Endothelial cell of hepatic sinusoid (primary cell): ENCODE measurements around the gene UNC79.

ENCODE experiments used
- in situ Hi-C: cut with HindIII; loops from 2 replicates; pipeline ENCODE4 v1.10.0; 2017; ENCODE audit warnings: low sequenced_read_pairs

UNC79 gene

DNA sequence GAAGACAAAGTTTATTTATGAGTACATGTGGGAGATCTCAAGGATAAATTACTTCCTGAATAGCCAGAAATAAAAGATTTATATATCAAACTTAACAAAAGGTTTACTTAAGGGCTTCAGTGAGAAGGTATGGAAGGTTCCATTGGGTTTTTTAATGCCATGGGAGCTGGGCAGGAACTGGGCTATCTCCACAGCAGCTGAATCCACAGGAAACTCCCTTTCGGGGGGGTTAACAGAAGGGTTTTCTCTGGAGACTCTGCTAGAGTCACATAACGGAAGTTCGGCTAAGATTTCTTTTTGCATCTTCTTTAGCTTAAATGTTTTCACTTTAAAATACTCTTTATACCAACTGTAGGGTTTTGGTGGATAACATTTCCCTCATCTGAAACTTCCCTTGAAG lies 113.5 kb downstream of the UNC79 start:
- in situ Hi-C loops, result no loop called here

DNA sequence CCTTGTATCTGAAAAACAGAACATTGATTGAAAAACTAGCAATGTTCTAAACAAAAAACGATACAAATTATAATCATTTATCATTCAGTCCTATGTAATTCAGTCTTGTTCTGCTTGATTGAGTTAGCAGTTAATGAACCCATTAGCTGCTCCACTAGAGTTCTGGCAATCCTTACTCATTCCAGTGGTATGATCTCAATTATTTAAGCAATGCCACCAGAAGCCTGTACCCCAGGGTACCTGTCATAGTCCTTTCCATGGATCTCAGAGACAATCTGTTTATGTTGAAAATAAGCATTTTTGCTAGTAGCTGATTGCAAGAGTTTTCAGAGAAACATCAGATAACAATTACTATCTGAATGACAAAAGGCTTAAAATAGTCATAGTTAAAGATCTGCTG lies 115.9 kb downstream of the UNC79 start:
- in situ Hi-C loops, result no loop called here

DNA sequence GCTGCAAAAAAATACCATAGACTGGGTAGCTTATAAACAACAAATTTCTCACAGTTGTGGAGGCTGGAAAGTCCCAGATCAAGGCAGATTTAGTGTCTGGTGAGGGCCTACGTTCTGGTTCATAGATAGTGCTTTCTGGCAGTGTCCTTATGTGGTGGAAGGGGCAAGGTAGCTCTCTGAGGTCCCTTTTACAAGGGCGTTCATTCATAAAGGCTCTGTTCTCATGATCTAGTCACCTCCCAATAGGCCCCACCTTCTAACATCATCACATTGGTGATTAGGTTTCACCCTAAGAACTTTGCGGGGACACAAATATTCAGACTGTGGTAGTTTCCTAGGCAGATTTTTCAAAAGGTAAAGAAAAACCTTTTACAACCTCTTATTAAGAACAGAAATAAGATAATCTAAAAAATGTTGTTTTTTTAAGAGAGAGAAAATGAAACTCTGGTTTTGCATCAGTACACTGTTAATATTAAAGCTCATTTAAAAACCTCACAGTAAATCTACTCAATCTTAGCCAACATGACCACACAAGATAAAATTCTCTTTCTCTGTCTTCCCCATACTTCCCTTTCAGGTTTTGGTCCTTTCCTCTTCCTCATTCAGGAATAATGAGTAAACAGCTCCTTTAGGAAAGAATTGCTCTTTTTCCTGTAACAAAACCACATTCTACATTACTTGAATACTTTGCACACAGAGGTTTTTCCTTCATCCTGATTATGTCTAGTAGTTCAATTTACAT lies 117.5 kb downstream of the UNC79 start:
- in situ Hi-C loops, result no loop called here

DNA sequence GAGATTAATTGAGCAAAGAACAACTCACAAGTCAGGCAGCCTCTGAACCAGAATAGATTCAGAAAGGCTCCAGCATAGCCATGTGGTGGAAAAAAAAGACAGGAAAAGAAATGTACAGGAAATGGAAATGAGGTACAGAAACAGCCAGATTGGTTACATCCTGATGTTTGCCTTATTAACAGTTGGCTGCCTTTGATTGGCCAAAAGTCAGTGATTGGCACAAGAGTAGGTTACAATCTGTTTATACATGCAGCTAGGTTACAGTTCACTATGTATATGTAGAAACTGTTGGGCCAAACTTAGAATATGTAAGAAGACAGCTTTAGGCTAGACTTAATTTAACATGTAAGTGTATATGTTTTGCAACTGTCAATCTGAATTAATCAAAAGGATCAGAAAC lies 118.9 kb downstream of the UNC79 start:
- in situ Hi-C loops, result no loop called here

DNA sequence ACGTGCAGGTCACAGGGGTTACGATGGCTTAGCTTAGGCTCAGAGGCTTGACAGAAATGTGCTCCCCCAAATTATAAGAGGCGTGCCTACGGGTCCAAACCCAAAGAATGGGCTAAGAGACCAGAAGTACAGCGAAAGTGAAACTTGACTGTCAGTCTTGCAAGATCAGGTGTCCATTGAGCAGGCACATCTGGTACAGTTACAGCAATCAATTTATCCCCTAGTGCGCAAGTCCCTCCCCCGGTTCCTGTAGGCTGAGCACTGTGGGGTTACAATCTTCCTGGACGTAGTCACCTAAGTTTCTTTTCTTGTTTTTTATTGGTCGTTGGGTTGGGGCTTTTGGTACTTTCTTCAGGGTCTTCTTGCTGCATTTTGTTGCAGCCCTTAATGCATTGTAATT lies 134.2 kb downstream of the UNC79 start:
- in situ Hi-C loops, result no loop called here

DNA sequence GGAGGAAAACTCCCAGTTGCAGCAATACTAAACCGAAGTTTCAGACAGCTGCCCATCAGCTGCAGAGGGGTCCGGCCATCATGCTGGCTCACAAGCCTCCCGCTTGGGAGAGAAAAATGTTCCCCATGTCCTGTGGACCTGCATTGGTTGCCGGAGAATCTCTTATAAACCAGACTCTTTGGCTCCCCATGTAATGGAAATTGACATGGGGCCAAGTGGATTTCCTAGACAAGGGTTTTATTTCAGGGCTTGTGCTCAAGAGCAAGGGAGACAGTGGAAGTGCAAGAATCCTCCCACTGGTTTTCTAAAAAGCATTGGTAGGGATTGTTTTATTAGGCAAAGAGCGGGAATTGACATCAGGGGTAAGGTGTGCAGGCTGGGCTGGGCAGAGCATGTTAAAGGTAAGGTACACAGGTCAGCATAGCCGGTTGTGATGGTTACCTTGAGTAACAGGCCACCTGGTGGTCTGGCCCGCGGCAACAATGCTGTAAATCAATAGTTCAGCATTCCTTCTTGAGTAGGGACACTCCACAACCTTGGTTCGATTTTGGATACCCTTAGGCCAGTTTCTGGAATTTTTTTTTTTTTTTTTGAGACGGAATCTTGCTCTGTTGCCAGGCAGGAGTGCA lies 135.4 kb downstream of the UNC79 start:
- in situ Hi-C loops, result no loop called here

DNA sequence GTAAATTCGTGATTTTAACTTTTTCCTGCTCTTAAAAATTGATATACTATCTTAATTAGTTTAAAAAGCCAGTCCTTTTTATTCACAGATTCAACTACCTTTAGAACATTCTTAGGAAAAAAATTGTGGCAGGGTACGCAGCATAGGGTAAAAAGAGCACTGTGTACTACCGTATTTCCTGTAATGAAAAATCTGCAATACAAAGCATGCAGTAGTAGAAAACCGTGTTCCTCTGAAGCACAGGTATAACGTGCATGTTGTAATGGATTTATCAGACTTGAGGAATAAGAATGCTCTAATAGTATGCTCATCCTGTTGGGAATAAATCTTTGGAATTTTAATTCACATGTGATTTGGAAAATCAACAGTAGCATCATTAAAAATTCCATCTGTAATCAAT lies 140.5 kb downstream of the UNC79 start:
- in situ Hi-C loops, result no loop called here

DNA sequence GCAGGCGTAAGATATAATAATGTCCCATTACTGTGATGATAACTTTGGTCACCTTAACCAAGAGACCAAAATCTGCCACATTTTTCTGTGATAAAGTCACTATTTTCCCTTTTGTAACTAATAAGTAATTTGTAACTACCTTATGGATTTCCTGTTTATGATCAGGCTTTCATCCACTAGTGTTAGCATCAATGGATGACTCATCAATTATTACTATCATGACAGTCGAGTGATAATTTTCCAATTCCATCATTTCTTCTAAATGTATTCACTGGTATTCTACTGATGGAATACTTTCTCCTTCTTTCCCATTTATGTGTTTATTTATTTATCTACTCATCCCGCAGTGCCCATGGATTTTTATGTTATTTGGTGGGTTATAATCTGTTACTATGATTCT lies 148.4 kb downstream of the UNC79 start:
- in situ Hi-C loops, result no loop called here

DNA sequence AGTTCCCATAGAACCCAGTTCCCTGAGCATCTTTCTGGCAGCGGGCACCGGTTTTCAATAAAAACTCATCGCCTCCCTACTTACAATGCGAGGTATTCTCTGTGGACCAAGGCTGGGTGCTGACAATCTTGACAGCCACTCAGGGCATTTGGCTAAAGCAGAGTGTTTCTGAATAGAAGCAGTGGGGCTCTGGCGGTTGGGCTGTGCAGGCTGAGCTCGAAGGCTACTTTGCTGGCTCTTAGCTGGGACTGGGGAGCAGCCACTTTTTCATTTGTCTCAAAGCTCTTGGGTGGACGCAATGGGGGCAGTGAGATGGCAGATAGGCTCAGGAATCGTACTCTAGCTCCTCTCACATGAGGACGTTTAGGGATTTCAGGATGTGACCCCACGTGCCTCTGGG lies 151.8 kb downstream of the UNC79 start:
- in situ Hi-C loops, result no loop called here

DNA sequence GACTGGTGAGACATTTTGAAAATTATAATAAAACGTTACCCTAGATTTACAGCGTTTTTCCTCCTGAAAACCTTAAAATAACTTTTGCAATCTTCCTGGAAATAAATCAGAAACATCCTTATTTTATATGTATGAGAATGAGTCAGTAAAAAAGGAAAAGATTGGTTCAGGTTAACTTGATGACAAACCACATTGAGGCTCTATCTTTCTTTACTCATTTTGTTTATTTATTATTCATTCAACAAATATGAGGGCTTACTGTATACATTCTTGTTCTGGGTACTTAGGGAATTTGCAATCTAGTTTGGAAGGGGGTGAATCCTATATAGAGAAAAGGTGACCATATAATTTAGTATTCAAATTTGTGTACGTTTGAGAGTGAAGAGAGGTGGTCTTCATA lies 156.6 kb downstream of the UNC79 start:
- in situ Hi-C loops, result no loop called here

DNA sequence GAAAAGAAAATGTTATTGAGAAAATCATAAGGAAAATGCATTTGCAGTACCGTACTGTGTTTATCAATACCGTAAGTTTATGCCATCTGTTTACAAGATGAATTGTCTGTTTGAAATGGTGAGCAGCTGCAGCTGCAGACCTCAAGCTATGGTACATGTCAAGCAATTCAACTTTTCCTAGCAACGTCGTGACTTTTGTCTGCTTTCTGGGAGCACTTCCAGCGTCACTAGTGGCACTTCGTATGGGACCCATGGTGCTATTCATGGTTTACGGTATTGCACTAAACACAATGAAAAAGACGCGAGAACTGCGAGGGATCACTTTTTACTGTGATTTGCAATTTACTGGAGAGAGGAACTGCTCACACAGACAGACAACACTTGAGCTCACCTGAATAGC lies 160.8 kb downstream of the UNC79 start:
- in situ Hi-C loops, result no loop called here

DNA sequence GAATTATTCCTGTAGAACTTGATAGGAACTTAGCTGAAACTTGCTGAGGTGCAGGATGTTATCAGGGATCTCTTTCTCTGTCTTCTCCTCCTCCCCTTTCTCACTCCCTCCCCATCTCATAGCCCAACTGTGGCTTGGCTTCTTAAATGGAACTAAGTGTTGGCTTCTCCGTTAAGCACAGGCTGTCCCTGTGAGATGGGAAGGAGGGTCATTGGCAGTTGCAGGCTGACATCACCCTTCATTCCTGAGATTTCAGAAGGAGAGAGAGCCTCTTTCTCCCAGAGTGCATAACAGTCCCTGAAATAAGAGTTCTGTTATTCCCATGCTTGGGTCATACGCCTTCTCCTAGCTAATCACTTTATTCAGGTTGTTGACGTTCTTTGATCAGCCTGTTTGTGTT lies 162.0 kb downstream of the UNC79 start:
- in situ Hi-C loops, result no loop called here

DNA sequence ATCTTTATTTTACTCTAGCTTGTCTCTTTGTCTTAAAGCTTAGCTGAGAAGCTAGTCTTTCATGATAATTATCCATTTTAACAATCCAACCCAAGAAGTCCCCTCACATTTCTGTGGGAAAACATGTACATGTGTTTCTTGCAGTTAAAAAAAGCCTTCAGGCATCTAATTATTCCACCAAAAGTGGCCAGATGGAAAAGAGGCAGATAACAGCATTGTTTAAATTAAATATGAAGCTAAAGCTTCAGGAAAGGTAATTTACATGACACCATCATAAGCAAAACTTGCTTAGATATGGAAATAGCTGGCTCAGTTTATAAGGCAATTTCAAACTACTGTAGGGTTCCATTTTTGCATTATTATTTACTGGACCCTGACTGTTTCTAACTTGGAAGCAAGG lies 175.4 kb downstream of the UNC79 start:
- in situ Hi-C loops, result no loop called here

DNA sequence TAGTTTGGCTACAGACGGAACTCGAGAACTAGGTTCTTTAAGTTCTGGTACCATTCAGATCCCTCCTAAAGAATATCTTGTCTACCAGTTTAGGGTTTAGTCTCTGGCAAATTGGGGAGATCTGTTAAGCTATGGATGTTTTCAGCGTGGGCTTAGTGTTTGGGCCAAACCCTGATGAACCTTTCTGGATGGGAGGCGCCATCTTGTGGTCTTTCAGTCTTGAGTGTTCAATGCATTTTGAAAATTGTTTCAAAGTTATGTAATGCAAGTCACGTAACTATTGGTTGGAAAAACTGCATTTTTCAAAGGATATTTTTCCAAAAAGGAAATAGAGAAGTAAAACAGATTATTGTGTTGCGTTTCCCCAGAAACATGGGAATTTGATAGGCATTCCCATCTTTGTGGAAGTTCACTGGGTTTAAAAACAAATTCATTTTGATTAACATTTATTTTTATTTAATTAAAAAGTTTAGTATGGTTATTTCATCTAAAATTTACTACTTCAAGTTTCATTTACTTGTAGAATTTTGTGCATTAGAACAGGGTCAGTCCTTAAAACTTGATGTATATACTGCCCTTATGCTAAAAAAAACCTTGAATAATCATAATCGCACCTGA lies 188.5 kb downstream of the UNC79 start:
- in situ Hi-C loops, result no loop called here

DNA sequence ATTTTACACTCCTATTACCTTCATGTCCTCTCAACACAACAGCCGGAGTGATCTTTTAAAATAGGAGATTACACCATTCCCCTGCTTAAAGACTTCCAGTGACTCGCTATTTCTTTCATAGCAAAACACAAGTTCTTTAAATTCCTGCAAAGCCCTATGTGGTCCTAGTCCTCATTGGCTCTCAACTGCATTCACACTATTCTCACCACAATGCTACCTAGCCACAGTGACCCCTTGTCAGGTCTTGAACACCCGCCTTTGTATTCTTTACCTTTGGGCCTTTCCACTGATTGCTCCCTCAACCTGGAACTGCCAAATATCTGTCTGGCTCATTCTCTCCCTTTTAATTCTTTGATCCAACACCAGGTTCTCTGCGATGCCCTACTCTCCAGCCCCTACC lies 197.3 kb downstream of the UNC79 start:
- in situ Hi-C loops, result no loop called here

DNA sequence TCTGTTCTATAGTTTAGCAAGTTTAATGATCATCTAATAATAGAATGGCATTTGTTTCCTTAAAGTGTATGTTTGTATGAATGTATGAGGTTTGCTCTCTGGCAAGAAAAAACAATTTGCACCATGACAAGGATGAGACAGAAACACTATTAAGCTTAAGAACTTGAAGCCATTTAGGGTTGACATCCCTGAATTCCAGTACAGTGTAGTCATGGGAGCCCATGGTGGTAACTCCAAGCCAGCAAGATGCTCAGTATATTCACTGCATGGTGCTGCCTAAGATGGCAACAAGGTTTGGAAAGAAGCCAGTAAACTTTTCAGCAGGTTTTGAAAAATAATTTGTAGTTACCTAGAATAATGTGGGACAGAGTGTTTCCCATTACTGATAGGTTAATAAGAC lies 198.9 kb downstream of the UNC79 start:
- in situ Hi-C loops, result no loop called here

DNA sequence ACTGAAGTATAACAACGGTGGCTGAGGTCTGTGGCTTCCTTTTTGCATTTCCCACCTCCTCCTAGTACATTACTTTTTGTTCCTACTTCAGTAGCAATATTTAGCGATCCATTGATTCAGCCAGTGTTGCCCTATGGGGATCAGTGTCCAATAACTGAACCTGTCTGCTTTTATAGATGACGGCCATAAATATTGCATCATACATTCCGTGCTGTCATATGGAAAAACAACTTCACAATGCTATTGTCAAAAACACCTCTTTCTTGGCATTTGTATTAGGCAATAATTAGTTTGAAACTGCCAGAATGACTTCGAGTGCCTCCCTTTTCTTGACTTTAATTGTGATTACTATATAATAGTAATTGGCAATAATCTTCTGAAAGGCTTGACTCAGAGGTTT lies 208.1 kb downstream of the UNC79 start:
- in situ Hi-C loops, result no loop called here

DNA sequence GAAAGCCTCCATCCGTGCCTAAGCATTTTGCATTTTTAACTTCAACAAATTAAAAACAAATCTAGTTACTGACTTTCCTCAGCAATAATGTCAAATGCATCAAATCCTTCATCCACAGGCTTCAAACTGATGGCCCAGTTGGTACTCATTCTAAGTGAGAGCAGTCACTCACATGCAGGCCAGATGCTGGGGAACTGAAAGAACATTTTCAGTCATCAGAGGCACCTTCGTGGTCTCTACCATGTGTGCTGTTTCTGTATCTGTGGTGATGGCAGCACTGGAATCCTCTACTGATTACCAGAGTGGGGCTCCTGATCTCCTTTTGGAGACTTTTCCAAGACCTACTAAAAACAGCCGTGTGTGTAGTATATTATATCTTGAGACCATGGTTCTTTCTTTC lies 212.4 kb downstream of the UNC79 start:
- in situ Hi-C loops, result no loop called here

DNA sequence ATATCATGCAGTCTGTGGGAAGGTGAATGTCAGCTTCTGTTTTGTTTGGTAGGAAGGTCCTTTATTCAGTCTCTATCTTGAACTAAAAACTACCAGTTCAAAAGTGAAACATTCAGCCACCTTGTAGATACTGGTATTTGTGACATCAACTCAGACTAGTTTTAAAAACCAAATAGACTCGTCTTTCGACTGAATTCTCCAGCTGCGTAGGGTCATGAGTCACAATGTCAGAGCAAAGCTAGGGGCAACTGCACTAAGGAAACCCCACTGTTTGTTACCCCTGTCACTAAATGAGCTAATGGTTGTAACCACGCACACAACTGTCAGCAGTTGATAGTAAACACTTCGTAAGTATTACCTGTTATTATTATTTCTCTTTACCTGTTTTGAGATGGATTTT lies 212.9 kb downstream of the UNC79 start:
- in situ Hi-C loops, result no loop called here

DNA sequence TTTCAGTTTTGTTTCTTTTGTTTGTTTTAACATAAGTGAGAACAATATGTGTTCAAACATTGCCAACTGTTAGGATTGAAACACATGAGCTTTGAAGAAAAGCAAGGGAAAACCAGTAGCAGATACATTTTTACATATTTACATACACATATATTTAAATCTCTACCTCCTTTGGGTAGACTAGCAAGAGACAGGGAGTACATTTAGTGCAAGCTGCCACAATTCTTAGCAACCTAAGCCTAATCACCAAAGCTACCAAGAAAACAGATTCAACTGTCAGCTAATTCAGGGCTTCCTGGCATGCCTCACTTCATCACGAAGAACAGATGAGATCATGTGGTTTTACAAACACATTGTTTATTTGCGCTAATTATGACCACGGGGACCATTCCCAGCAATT lies 214.5 kb downstream of the UNC79 start:
- in situ Hi-C loops, result no loop called here

DNA sequence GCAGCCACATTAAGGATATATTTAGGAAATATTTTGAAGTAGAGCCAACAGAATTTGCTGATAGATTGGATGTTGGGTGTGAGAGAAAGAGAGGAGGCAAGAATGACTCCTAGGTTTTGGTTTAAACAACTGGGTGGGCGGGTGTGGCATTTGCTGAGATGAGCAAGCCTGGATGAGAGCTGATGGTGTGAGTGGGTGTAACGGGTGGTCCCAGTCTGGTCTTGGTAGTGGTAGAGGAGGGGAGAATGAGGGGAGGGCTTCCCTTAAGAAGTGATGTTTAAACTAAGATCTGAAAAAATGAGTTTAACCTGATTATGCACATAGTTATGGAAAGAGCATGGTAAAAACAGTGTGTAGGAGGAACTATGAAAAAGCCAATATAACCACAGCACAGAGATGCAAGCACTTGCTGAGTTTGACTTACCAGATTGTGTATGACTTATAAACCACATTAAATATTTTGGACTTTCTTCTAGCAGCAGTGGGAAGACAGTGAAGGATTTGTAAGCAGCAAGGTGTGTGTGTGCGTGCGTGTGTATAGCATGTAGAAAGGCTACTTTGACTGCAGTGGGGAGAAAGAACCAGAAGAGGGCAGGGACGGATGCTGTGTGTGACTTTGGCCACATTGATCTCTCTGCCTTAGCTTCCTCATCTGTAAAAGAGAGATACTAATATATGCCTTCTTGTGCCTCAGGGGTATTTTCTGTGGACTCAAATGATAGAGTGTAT lies 217.9 kb downstream of the UNC79 start:
- in situ Hi-C loops, result no loop called here

DNA sequence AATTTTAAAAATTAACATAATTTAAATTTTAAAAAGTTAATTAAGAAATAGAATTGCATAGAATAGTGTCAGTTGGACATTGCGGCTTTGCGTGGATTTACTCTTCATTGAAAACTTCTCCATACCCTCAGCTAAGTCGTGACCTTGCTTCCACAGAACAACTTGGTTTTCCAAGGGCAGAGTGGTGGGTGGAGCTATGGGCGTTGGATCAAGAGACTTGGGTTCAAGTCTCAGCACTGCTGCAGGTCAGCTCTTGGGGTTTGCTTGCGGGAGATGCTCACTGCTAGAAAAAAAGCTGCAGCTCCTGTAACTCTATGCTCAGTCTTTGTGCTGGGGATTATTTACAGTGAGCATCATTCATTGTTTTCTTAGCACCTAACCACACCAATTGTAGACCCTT lies 223.9 kb downstream of the UNC79 start:
- in situ Hi-C loops, result no loop called here
